DMS153 treated with DMSO at 0.1 percent for 48 hours (cell line): ENCODE data around the gene MYLK.
"Not testable (repeated sequence)": the region's sequence is repeated elsewhere in the genome, so short reads cannot be mapped to it uniquely, and the experiment has no call there.

Source experiments
- DNase-seq: peaks from one replicate; lab custom pipeline; 2025; ENCODE audit not compliant: unreplicated experiment; lab: John Stamatoyannopoulos, UW

Gene MYLK

GRCh38 chr3:123608263-123608937 is 275.7 kb downstream of the MYLK start:
- no peak for DNase-seq

- no peak for DNase-seq
These were observed 277.6 kb downstream of the MYLK start for GRCh38 chr3:123606527-123606926.

GRCh38 chr3:123605789-123606234 is 278.3 kb downstream of the MYLK start:
- no peak for DNase-seq

- not testable (repeated sequence) for DNase-seq
These were observed 281.0 kb downstream of the MYLK start for GRCh38 chr3:123603153-123603552.

- DNase-seq, result no peak
These were observed 281.8 kb downstream of the MYLK start for GRCh38 chr3:123602325-123602724.

- DNase-seq, result not testable (repeated sequence)
These were observed 283.3 kb downstream of the MYLK start for GRCh38 chr3:123600863-123601262.

- no peak for DNase-seq
These were observed 286.6 kb downstream of the MYLK start for GRCh38 chr3:123597561-123597960.

- no peak for DNase-seq
These were observed 288.5 kb downstream of the MYLK start for GRCh38 chr3:123595396-123596180.

- no peak for DNase-seq
These were observed 290.8 kb downstream of the MYLK start for GRCh38 chr3:123593381-123593780.

GRCh38 chr3:123590685-123591450 is 293.3 kb downstream of the MYLK start:
- no peak for DNase-seq

GRCh38 chr3:123587401-123587800 is 296.7 kb downstream of the MYLK start:
- DNase-seq, result no peak

- DNase-seq, result no peak
These were observed 297.2 kb downstream of the MYLK start for GRCh38 chr3:123586968-123587367.

GRCh38 chr3:123586131-123586530 is 298.0 kb downstream of the MYLK start:
- DNase-seq, result peak; percentile 71

- DNase-seq, result peak; percentile 95
These were observed 298.9 kb downstream of the MYLK start, which contains the start of gene HACD2 for GRCh38 chr3:123584988-123585937. Gene HACD2 (minus strand): TSS chr3:123585053. CDS start chr3:123585027, 26 bp downstream.

- no peak for DNase-seq
These were observed 299.7 kb downstream of the MYLK start for GRCh38 chr3:123584284-123584987.

GRCh38 chr3:123583561-123583960 is 300.6 kb downstream of the MYLK start:
- no peak for DNase-seq

- no peak for DNase-seq
These were observed 301.8 kb downstream of the MYLK start for GRCh38 chr3:123582315-123582714.

GRCh38 chr3:123576122-123576521 is 308.0 kb downstream of the MYLK start:
- no peak for DNase-seq

- DNase-seq, result no peak
These were observed 312.2 kb downstream of the MYLK start for GRCh38 chr3:123571973-123572365.
